Loucy (cell line): ENCODE results near the gene ANKRD39.

Source experiments
- CTCF ChIP-seq: fragments of 200-600 bp; sonication (generic); conservative IDR thresholded peaks from 2 replicates; pipeline ENCODE4 v1.5.1; 2014; ENCODE audit warnings: mild to moderate bottlenecking, antibody characterized with exemption, low read length
- EZH2phosphoT487 ChIP-seq: fragments of 200-600 bp; IDR thresholded peaks from 2 replicates; pipeline ENCODE4 v1.6.1; 2018; ENCODE audit warnings: antibody characterized with exemption, mild to moderate bottlenecking, moderate library complexity, borderline replicate concordance

- TF ChIP-seq CTCF (no peak), EZH2phosphoT487 (no peak)
Observed at GRCh38 chr2:96802721-96803120, 55.1 kb downstream of the ANKRD39 start.
